ENCODE data around the gene NOS2. TPM values are rescaled to one million over a fixed set of nuclear protein-coding genes. Genes with fewer than 3 reads are reported as not detected.
"Not testable (repeated sequence)": the region's sequence is repeated elsewhere in the genome, so short reads cannot be mapped to it uniquely, and the experiment has no call there.

NOS2 gene
- polyA plus RNA-seq, 1 donor from 2014 or later: 0.53 TPM

DNA sequence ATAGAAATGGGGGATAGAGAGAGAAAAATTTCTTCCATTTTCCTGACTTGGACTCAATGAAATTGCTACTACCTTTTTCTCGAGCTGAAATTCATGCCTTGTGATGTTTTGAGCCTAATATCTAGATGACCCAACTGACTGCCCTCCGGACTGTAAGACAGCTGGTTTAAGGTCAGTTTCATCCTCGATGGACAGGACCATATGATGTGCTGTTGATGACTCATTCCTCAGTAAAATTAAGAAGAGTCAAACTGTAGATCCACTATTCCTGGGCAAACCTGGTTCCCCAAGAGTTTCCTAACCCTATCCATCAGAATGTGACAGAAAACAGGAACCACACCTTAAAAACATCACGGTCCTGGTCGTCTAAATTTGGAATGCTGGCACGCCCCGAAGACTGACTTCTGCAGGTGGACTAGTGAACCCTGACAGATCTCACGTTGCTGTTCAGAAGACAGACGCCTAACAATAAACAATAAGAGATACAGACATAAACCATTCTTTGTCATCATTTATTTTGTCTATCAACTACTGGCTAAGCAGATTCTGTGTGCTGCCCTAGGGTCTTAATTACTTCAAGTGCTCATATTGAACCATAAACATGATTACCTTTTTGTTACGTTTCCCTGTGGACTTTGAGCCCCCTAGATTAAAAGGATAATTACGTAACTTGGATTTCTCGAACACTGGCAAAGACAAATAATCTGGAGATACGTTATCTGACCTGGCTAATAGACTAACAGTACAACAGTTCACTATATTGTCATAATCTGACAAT lies 45.1 kb upstream of the NOS2 start:
- no peaks in the 10 kb centered on the region for H3K36me3 ChIP-seq (ENCODE audit: insufficient read depth, low read length)
- H3K27me3 ChIP-seq (ENCODE audit: insufficient read depth, low read depth, low read length): no peaks in the 10 kb centered on the region
- TF ChIP-seq, protein P1, sequence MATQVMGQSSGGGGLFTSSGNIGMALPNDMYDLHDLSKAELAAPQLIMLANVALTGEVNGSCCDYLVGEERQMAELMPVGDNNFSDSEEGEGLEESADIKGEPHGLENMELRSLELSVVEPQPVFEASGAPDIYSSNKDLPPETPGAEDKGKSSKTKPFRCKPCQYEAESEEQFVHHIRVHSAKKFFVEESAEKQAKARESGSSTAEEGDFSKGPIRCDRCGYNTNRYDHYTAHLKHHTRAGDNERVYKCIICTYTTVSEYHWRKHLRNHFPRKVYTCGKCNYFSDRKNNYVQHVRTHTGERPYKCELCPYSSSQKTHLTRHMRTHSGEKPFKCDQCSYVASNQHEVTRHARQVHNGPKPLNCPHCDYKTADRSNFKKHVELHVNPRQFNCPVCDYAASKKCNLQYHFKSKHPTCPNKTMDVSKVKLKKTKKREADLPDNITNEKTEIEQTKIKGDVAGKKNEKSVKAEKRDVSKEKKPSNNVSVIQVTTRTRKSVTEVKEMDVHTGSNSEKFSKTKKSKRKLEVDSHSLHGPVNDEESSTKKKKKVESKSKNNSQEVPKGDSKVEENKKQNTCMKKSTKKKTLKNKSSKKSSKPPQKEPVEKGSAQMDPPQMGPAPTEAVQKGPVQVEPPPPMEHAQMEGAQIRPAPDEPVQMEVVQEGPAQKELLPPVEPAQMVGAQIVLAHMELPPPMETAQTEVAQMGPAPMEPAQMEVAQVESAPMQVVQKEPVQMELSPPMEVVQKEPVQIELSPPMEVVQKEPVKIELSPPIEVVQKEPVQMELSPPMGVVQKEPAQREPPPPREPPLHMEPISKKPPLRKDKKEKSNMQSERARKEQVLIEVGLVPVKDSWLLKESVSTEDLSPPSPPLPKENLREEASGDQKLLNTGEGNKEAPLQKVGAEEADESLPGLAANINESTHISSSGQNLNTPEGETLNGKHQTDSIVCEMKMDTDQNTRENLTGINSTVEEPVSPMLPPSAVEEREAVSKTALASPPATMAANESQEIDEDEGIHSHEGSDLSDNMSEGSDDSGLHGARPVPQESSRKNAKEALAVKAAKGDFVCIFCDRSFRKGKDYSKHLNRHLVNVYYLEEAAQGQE (IDR thresholded peaks at IDR 0.05; ENCODE audit: borderline replicate concordance): no peak
- TF ChIP-seq SMC3 (conservative IDR thresholded peaks at IDR 0.05; ENCODE audit: poor library complexity): no peak
- no peak for TF ChIP-seq POLR2AphosphoS5 (IDR thresholded peaks at IDR 0.05)
- TF ChIP-seq EZH2 (IDR thresholded peaks at IDR 0.05; ENCODE audit: borderline replicate concordance, insufficient read depth, low read length, poor library complexity, severe bottlenecking): no peak
- no peaks in the 10 kb centered on the region for H3K9me2 ChIP-seq (ENCODE audit: insufficient read depth, low read length)
- no peaks in the 10 kb centered on the region for H3K9me3 ChIP-seq (ENCODE audit: low read length)
- H3K27ac ChIP-seq (ENCODE audit: low read length): no peak overlapping the region
- H3K9ac ChIP-seq (ENCODE audit: low read length): no peak overlapping the region
- H3K79me2 ChIP-seq (replicated peaks; ENCODE audit: insufficient read depth, low read length): no peaks in the 10 kb centered on the region
- no peaks in the 10 kb centered on the region for H4K20me1 ChIP-seq (ENCODE audit: insufficient read depth)
- no peak overlapping the region for H3K4me2 ChIP-seq (ENCODE audit: low read length)
- H3F3A ChIP-seq (ENCODE audit: insufficient read depth, low read length, poor library complexity, severe bottlenecking): no peaks in the 10 kb centered on the region
- H2AFZ ChIP-seq (ENCODE audit: low read depth, low read length): no peak overlapping the region
- H3K4me3 ChIP-seq (ENCODE audit: low read length): no peak overlapping the region

DNA sequence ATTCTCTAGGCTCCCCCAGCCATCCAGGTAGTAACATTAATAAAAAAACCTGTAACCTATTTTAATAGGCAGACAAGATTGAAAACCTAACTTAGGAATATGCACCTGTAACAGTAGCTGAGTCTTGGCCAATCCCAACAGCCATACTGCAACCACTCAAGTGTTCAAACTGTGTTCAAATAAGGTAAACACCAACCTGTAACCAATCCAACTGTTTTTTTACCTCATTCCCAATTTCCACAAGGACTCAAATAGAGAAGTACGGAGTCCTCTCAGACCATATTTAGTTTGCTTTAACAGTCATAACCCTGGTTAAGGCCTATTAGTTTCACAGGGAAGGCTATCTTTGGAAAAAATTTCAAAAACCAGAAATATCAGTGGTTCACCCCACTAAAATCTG lies 40.4 kb upstream of the NOS2 start:
- no peaks in the 10 kb centered on the region for H3K9me2 ChIP-seq (ENCODE audit: insufficient read depth, low read length)
- no peaks in the 10 kb centered on the region for H3F3A ChIP-seq (ENCODE audit: insufficient read depth, low read length, poor library complexity, severe bottlenecking)
- no peak overlapping the region for H2AFZ ChIP-seq (ENCODE audit: low read depth, low read length)
- H3K4me2 ChIP-seq (ENCODE audit: low read length): no peak overlapping the region
- TF ChIP-seq RAD21 (conservative IDR thresholded peaks at IDR 0.05) (no peak), MXI1 (conservative IDR thresholded peaks at IDR 0.05; ENCODE audit: poor library complexity, severe bottlenecking) (no peak), SMC3 (conservative IDR thresholded peaks at IDR 0.05; ENCODE audit: poor library complexity) (no peak), EP300 (conservative IDR thresholded peaks at IDR 0.05; ENCODE audit: poor library complexity, severe bottlenecking) (no peak), TAF1 (IDR thresholded peaks at IDR 0.05; ENCODE audit: low read depth) (no peak)
- TF ChIP-seq, protein P2, sequence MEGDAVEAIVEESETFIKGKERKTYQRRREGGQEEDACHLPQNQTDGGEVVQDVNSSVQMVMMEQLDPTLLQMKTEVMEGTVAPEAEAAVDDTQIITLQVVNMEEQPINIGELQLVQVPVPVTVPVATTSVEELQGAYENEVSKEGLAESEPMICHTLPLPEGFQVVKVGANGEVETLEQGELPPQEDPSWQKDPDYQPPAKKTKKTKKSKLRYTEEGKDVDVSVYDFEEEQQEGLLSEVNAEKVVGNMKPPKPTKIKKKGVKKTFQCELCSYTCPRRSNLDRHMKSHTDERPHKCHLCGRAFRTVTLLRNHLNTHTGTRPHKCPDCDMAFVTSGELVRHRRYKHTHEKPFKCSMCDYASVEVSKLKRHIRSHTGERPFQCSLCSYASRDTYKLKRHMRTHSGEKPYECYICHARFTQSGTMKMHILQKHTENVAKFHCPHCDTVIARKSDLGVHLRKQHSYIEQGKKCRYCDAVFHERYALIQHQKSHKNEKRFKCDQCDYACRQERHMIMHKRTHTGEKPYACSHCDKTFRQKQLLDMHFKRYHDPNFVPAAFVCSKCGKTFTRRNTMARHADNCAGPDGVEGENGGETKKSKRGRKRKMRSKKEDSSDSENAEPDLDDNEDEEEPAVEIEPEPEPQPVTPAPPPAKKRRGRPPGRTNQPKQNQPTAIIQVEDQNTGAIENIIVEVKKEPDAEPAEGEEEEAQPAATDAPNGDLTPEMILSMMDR (IDR thresholded peaks at IDR 0.05; ENCODE audit: poor library complexity, severe bottlenecking): no peak
- TF ChIP-seq, protein P1 (IDR thresholded peaks at IDR 0.05; ENCODE audit: borderline replicate concordance): no peak
- H3K9ac ChIP-seq (ENCODE audit: low read length): no peak overlapping the region
- H3K79me2 ChIP-seq (replicated peaks; ENCODE audit: insufficient read depth, low read length): no peaks in the 10 kb centered on the region
- no peaks in the 10 kb centered on the region for H3K27me3 ChIP-seq (ENCODE audit: insufficient read depth, low read depth, low read length)
- H3K36me3 ChIP-seq (ENCODE audit: insufficient read depth, low read length): no peaks in the 10 kb centered on the region
- H3K9me3 ChIP-seq (ENCODE audit: low read length): no peaks in the 10 kb centered on the region
- no peak overlapping the region for H3K27ac ChIP-seq (ENCODE audit: low read length)
- no peaks in the 10 kb centered on the region for H4K20me1 ChIP-seq (ENCODE audit: insufficient read depth)
- no peak overlapping the region for H3K4me3 ChIP-seq (ENCODE audit: low read length)

DNA sequence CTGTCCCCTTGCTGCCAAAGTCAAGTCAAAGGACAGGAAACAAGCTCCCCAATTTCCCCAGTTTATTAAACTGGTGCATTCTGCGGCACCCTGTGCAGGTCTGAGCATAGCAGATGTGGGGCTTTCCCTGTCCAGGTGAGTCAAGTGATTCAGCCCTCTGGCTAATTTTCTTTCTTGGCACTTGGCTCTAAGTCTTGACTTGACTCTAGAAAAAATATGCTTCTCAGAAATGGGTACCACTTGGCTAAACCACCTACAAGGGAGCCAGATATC lies 40.0 kb upstream of the NOS2 start:
- H3K27me3 ChIP-seq (ENCODE audit: insufficient read depth, low read depth, low read length); H4K20me1 ChIP-seq (ENCODE audit: insufficient read depth); H2AFZ ChIP-seq (ENCODE audit: low read depth, low read length); H3K36me3 ChIP-seq (ENCODE audit: insufficient read depth, low read length); H3K27ac ChIP-seq (ENCODE audit: low read length); H3K4me3 ChIP-seq (ENCODE audit: low read length); H3F3A ChIP-seq (ENCODE audit: insufficient read depth, low read length, poor library complexity, severe bottlenecking); H3K9me2 ChIP-seq (ENCODE audit: insufficient read depth, low read length); H3K79me2 ChIP-seq (replicated peaks; ENCODE audit: insufficient read depth, low read length); H3K4me2 ChIP-seq (ENCODE audit: low read length); H3K9ac ChIP-seq (ENCODE audit: low read length); H3K9me3 ChIP-seq (ENCODE audit: low read length): not testable (repeated sequence)

Measured in neural cell (in vitro differentiated cells).